ENCODE results near the gene ME3.

GRCh38 chr11:86586307-86586706, 86.1 kb downstream of the ME3 start:
- TF ChIP-seq CTCF (IDR thresholded peaks at IDR 0.05) (no peak), POLR2A (IDR thresholded peaks at IDR 0.05) (no peak)
